ENCODE measurements around the gene SRPK1.

SRPK1 gene

DNA sequence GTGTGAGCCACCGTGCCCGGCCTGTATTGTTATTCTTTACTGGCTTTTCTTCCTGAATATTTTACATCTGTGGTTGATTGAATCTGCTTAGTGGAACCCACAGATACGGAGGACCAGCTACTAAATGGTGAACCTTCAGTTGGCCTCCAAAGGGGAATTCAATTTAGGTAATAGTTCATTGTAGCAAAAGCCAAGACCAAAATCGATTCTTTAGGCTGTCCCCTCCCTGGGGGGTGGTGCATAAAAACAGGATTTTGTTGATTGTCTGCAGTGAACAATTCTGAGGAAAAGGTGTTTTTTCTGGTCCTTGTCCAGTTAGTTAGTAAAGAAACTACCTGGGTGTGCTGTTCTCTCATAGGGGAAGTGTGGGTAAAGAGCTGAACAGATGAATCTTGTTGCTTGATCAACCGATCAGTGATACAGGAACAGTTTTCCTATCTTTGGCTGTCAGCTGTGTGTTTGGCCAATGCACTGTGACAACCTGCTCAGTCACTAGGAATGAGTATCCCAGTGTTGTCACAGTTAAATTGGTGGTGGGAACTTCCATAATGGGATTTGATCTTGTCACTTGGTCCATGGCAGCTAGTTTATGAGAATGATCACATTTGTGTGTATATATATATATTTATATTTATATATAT, 96.2 kb downstream of the SRPK1 start:
- DNase-seq (ENCODE audit: insufficient read length, low spot score) (no peak), FAIRE-seq (no peak)
- TF ChIP-seq, protein P1, sequence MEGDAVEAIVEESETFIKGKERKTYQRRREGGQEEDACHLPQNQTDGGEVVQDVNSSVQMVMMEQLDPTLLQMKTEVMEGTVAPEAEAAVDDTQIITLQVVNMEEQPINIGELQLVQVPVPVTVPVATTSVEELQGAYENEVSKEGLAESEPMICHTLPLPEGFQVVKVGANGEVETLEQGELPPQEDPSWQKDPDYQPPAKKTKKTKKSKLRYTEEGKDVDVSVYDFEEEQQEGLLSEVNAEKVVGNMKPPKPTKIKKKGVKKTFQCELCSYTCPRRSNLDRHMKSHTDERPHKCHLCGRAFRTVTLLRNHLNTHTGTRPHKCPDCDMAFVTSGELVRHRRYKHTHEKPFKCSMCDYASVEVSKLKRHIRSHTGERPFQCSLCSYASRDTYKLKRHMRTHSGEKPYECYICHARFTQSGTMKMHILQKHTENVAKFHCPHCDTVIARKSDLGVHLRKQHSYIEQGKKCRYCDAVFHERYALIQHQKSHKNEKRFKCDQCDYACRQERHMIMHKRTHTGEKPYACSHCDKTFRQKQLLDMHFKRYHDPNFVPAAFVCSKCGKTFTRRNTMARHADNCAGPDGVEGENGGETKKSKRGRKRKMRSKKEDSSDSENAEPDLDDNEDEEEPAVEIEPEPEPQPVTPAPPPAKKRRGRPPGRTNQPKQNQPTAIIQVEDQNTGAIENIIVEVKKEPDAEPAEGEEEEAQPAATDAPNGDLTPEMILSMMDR (IDR thresholded peaks at IDR 0.05; ENCODE audit: insufficient read depth, missing control alignments) = no peak

DNA sequence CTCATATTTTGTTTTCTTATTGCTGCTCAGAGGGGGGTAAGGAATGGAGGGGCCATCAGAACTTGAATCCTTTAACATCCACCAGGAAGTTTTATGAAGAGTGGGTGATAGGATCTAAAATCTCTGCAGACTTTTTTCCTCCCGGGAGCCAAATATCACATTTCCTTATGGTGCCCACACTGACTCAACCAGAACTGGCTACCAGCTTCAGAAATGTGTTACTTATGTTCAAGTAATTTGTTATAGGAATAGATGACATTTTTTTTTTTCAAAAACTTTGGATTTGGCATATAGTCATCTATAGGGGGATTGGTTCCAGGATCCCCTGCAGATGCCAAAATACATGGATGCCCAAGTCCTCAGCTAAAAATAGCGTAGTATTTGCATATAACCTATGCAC, 97.3 kb downstream of the SRPK1 start:
- DNase-seq (ENCODE audit: insufficient read length, low spot score) (no peak), FAIRE-seq (no peak)
- TF ChIP-seq, protein P1 (IDR thresholded peaks at IDR 0.05; ENCODE audit: insufficient read depth, missing control alignments) = no peak

DNA sequence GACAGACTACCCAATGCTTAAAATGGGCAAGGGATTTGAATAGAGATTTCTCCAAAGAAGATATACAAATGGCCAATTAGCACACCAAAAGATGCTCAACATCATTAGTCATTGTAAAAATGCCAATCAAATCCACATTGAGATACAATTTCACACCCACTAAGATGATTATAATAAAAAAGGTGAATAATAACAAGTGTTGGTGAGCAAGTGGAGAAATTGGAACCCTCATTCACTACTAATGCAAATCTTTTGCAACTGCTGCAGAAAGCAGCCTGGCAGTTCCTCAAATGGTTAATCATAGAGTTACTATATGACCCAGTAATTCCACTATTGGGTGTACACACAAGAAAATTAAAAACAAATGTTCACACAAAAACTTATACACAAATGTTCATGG, 103.4 kb downstream of the SRPK1 start:
- no peak for DNase-seq (ENCODE audit: insufficient read length, low spot score)
- TF ChIP-seq, protein P1 (IDR thresholded peaks at IDR 0.05; ENCODE audit: insufficient read depth, missing control alignments) = no peak
- no peak for FAIRE-seq

DNA sequence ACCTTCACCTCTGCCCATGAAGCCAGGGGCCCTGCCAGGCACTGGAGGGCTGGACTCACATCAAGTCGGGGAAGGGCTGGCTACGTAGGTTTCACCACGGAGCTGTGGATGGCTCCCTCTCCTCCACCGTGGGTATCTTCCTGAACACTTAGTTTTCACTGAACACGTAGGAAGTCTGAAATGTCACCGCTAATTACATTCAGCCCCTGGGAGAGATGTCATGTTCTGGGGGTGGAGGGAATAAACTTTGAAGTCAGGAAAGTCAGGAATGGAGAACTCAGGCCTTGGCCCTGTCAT, 109.3 kb downstream of the SRPK1 start:
- FAIRE-seq (no peak), DNase-seq (ENCODE audit: insufficient read length, low spot score) (no peak)
- TF ChIP-seq, protein P1 (IDR thresholded peaks at IDR 0.05; ENCODE audit: insufficient read depth, missing control alignments) = no peak

DNA sequence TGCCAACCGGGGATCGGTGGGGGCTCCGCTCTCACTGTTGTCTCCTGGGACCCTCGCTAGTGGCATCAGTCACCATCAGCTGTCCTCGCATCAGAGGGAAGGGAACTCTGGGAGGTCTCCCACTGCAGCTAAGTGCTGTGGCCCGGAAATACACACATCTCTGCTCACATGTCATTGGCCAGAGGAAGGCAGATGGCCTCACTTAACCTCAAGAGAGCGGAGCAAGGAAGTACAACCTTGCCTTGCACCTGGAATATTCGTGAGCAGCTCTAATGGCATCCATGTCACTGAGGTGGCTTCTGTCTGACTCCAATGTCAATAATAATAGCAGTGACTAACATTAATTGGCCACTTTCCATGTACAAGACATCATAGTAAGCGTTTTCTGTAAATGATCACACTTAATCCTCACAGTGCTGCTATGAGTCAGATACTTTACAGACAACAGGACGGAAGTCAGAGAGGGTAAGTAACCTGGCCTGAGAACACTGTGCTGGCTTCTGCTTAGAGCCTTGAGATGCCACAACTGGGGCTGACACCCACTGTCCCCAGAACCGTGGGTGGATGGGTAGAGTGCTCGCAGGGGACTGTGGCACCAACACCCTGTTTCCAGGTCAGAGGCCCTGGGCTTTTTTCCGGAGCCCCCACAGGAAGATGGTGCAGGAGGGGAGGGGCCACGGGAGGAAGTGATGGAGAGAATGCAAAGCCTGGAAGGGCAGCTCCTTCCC, 109.8 kb downstream of the SRPK1 start:
- TF ChIP-seq, protein P1 (IDR thresholded peaks at IDR 0.05; ENCODE audit: insufficient read depth, missing control alignments) = no peak
- DNase-seq (ENCODE audit: insufficient read length, low spot score) (no peak), FAIRE-seq (no peak)

DNA sequence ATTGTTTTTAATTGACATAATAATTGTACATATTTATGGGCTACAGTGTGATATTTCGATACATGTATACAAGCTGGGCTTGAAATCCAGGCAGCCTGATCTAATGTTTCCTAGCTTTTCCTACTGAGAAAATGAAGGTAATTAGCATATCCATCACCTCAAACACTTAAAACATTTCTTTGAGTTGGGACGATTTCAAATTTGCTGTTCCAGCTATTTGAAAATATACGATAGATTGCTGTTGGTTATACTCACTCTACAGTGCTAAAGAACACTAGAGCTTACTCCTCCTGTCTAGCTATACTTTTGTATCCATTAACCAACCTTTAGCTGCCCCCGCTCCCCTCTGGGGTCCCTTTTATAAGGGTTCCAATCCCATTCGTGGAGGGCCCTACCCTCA, 111.1 kb downstream of the SRPK1 start:
- FAIRE-seq = no peak
- TF ChIP-seq, protein P1 (IDR thresholded peaks at IDR 0.05; ENCODE audit: insufficient read depth, missing control alignments) = no peak
- no peak for DNase-seq (ENCODE audit: insufficient read length, low spot score)

DNA sequence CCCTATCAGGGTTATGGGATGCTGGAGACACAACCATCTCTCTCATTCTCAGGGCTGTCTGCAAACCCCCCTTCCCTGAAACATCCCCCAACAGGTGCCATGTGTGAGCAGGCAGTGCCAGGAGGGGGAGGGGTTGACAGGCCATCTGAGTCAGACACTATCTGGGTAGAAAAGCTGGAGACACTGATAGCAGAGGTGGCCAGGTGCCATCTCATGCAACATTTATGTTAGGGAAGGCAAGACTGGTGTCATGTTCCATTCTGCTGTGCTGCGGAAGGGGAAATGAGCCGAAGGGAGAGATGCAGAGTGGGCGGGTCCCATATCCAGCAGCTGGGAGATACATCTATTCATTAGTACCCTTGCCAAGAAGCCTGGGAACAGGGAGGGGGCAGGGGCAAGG, 112.2 kb downstream of the SRPK1 start:
- FAIRE-seq (no peak), DNase-seq (ENCODE audit: insufficient read length, low spot score) (no peak)
- TF ChIP-seq, protein P1 (IDR thresholded peaks at IDR 0.05; ENCODE audit: insufficient read depth, missing control alignments) = no peak

Data from D721Med (cell line).